Neural crest cell (in vitro differentiated cells): Measurements from ENCODE around the gene PAX2. TPM values are rescaled to one million over a fixed set of nuclear protein-coding genes. Genes with fewer than 3 reads are reported as not detected.

ENCODE experiments used
- DNase-seq: peaks from one replicate; pipeline ENCODE4 v3.0.0; 2021; ENCODE audit warnings: low read depth, mixed read lengths, low spot score
- H3K27ac Mint-ChIP-seq: one replicate; pipeline ENCODE4 v1.8.0; 2021; ENCODE audit warnings: mild to moderate bottlenecking, mixed read lengths; ENCODE audit not compliant: unreplicated experiment
- H3K27me3 Mint-ChIP-seq: 2 replicates; pipeline ENCODE4 v1.8.0; 2021; ENCODE audit warnings: low read depth, mild to moderate bottlenecking, mixed read lengths
- H3K36me3 Mint-ChIP-seq: 2 replicates; pipeline ENCODE4 v1.8.0; 2021; ENCODE audit warnings: low read depth, mild to moderate bottlenecking, mixed read lengths
- H3K4me1 Mint-ChIP-seq: 2 replicates; pipeline ENCODE4 v1.8.0; 2021; ENCODE audit warnings: mixed read lengths
- H3K4me3 Mint-ChIP-seq: one replicate; pipeline ENCODE4 v1.8.0; 2021; ENCODE audit warnings: mild to moderate bottlenecking, mixed read lengths
- H3K9me3 Mint-ChIP-seq: 2 replicates; pipeline ENCODE4 v1.8.0; 2021; ENCODE audit warnings: mixed read lengths
- CTCF ChIP-seq: fragments of 200-600 bp; sonication (generic); conservative IDR thresholded peaks from 2 replicates; pipeline ENCODE4 v1.5.0; 2021; ENCODE audit warnings: antibody characterized with exemption, mild to moderate bottlenecking
- total RNA-seq: library from RNA; stranded (reverse); gene quantifications from 2 replicates; pipeline ENCODE4 v1.2.1, GENCODE V29; 2021

The PAX2 gene
- total RNA-seq, 1 donor from 2014 or later: 1.5 TPM

- Mint-ChIP-seq H3K27me3 (peaks cover 91% of the 10 kb centered on the region), H3K4me1 (no peaks in the 10 kb centered on the region)
These were observed 69.5 kb downstream of the PAX2 start for GRCh38 chr10:100814751-100815474.

GRCh38 chr10:100816671-100817070 lies 71.3 kb downstream of the PAX2 start:
- Mint-ChIP-seq H3K4me1 (no peaks in the 10 kb centered on the region), H3K9me3 (no peaks in the 10 kb centered on the region), H3K27ac (no peak overlapping the region), H3K27me3 (peaks cover 98% of the 10 kb centered on the region), H3K4me3 (no peak overlapping the region), H3K36me3 (no peaks in the 10 kb centered on the region)
- no peak for DNase-seq
- no peak for TF ChIP-seq CTCF

More at GRCh38 chr10:100814751-100815474, 69.5 kb downstream of the PAX2 start:
- Mint-ChIP-seq H3K27ac (no peak overlapping the region), H3K36me3 (no peaks in the 10 kb centered on the region), H3K9me3 (no peaks in the 10 kb centered on the region), H3K4me3 (no peak overlapping the region)
- no peak for TF ChIP-seq CTCF
- DNase-seq: no peak

- H3K27ac Mint-ChIP-seq: no peak overlapping the region
- DNase-seq: no peak
- H3K4me1 Mint-ChIP-seq: no peaks in the 10 kb centered on the region
- H3K4me3 Mint-ChIP-seq: no peak overlapping the region
- no peaks in the 10 kb centered on the region for H3K36me3 Mint-ChIP-seq
- peaks cover 98% of the 10 kb centered on the region for H3K27me3 Mint-ChIP-seq
- no peak for TF ChIP-seq CTCF
- no peaks in the 10 kb centered on the region for H3K9me3 Mint-ChIP-seq
These were observed 72.0 kb downstream of the PAX2 start for GRCh38 chr10:100817268-100817839.

GRCh38 chr10:100819424-100819823 lies 74.0 kb downstream of the PAX2 start:
- H3K36me3 Mint-ChIP-seq: no peaks in the 10 kb centered on the region
- H3K4me3 Mint-ChIP-seq: no peak overlapping the region
- DNase-seq: no peak
- no peak overlapping the region for H3K27ac Mint-ChIP-seq
- H3K9me3 Mint-ChIP-seq: no peaks in the 10 kb centered on the region
- no peaks in the 10 kb centered on the region for H3K4me1 Mint-ChIP-seq
- no peak for TF ChIP-seq CTCF
- peaks cover 99% of the 10 kb centered on the region for H3K27me3 Mint-ChIP-seq

GRCh38 chr10:100823194-100823593 lies 77.8 kb downstream of the PAX2 start:
- H3K4me3 Mint-ChIP-seq: no peak overlapping the region
- H3K4me1 Mint-ChIP-seq: peaks cover 6% of the 10 kb centered on the region
- no peaks in the 10 kb centered on the region for H3K36me3 Mint-ChIP-seq
- H3K9me3 Mint-ChIP-seq: no peaks in the 10 kb centered on the region
- peaks cover 97% of the 10 kb centered on the region for H3K27me3 Mint-ChIP-seq
- no peak for DNase-seq
- no peak overlapping the region for H3K27ac Mint-ChIP-seq
- TF ChIP-seq CTCF: no peak
